HFFc6 (cell line): ENCODE measurements around the gene SETBP1. TPM values are rescaled to one million over a fixed set of nuclear protein-coding genes. Genes with fewer than 3 reads are reported as not detected.

ENCODE experiments used
- DNase-seq: peaks from one replicate; pipeline ENCODE4 v3.0.0-alpha.2; 2018
- H3K27ac Mint-ChIP-seq: 2 replicates; pipeline ENCODE4 v1.8.0; 2020; ENCODE audit warnings: mild to moderate bottlenecking, mixed read lengths
- H3K27me3 Mint-ChIP-seq: 2 replicates; pipeline ENCODE4 v1.8.0; 2021; ENCODE audit warnings: mild to moderate bottlenecking, moderate library complexity, mixed read lengths; ENCODE audit not compliant: insufficient read depth
- H3K36me3 Mint-ChIP-seq: 2 replicates; pipeline ENCODE4 v1.8.0; 2021; ENCODE audit warnings: low read depth, mixed read lengths
- H3K4me1 Mint-ChIP-seq: 2 replicates; pipeline ENCODE4 v1.8.0; 2020; ENCODE audit warnings: low read depth, mixed read lengths
- H3K4me3 Mint-ChIP-seq: 2 replicates; pipeline ENCODE4 v1.8.0; 2020; ENCODE audit warnings: mild to moderate bottlenecking, moderate library complexity, mixed read lengths
- H3K9me3 Mint-ChIP-seq: 2 replicates; pipeline ENCODE4 v1.8.0; 2020; ENCODE audit warnings: mild to moderate bottlenecking, mixed read lengths
- CTCF ChIP-seq: fragments of 200-600 bp; sonication (generic); IDR thresholded peaks from 2 replicates; pipeline ENCODE4 v1.5.0; 2021; ENCODE audit warnings: antibody characterized with exemption, mild to moderate bottlenecking
- total RNA-seq, 6 experiments: library from RNA; stranded (reverse); fragmentation: NEBNext Ultra II Directional; extraction: Animal tissue kit (Norgen Biotek cat#: 25700); gene quantifications; 2 replicates in 1 of 6; 3 replicates in 5 of 6; pipeline ENCODE4 v1.2.3, GENCODE V29; 2021

Gene SETBP1
- total RNA-seq, 6 experiments from 2014 or later, result 0.03 to 0.40 (median 0.09) TPM

DNA sequence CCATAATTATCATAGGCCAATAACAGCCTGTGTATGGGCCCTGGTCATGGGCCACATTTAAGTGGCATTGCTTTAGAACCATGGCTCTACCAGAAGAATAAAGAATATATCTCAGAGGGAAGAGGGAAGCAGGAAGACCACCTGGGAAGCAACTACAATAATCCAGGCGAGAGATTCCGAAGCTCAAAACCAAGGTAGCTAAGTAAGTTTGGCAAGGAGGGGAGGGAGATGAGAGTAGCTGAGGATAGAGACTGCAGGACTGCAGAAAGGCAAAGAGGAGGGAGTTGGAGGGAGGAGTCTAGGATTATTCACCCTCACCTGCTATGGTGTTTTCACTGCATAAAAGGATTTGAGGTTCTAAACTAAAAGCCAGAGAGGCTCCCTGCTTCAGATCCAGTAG lies 293.5 kb downstream of the SETBP1 start:
- Mint-ChIP-seq H3K9me3 (no peaks in the 10 kb centered on the region), H3K4me1 (no peaks in the 10 kb centered on the region), H3K36me3 (no peaks in the 10 kb centered on the region), H3K27ac (no peak overlapping the region), H3K27me3 (peaks cover 6% of the 10 kb centered on the region; the same call in 1 of the 2 replicates), H3K4me3 (no peak overlapping the region)
- TF ChIP-seq CTCF, result no peak
- DNase-seq, result no peak

GRCh38 chr18:44977856-44978255 lies 297.2 kb downstream of the SETBP1 start:
- Mint-ChIP-seq H3K4me1 (no peaks in the 10 kb centered on the region), H3K9me3 (no peaks in the 10 kb centered on the region), H3K36me3 (no peaks in the 10 kb centered on the region), H3K27me3 (peaks cover 8% of the 10 kb centered on the region; the same call in 1 of the 2 replicates), H3K4me3 (no peak overlapping the region), H3K27ac (no peak overlapping the region)
- no peak for TF ChIP-seq CTCF
- DNase-seq, result no peak

DNA sequence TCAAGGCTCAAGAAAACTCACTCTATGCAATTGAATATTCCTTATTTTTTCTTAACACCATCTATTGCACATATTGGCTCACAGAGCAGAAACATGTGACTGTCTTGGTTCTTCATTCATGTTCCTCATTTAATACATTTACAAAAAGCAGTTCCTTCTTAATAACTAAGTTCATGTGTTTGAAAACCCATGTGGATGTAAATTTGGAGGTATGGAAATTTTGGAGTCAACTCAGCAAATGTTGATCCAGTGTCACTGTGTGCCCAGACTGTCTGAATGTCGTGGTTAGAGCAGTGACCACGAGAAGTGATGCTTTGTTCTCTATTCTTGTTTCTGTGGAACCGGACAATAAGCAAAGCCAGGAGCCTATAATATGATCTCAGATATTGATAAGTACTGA lies 299.1 kb downstream of the SETBP1 start:
- Mint-ChIP-seq H3K36me3 (no peaks in the 10 kb centered on the region), H3K9me3 (no peaks in the 10 kb centered on the region; the same call in 1 of the 2 replicates), H3K27ac (no peak overlapping the region), H3K4me1 (no peaks in the 10 kb centered on the region), H3K4me3 (no peak overlapping the region), H3K27me3 (peaks cover 3% of the 10 kb centered on the region; the same call in 1 of the 2 replicates)
- TF ChIP-seq CTCF, result no peak
- no peak for DNase-seq

- H3K4me3 Mint-ChIP-seq, result no peak overlapping the region
- H3K9me3 Mint-ChIP-seq, result no peaks in the 10 kb centered on the region; the same call in 1 of the 2 replicates
- H3K27ac Mint-ChIP-seq, result no peak overlapping the region
- H3K36me3 Mint-ChIP-seq, result no peaks in the 10 kb centered on the region
- DNase-seq, result no peak
- peaks cover 3% of the 10 kb centered on the region; the same call in 1 of the 2 replicates for H3K27me3 Mint-ChIP-seq
- no peak for TF ChIP-seq CTCF
- H3K4me1 Mint-ChIP-seq, result no peaks in the 10 kb centered on the region
Measured at GRCh38 chr18:44981121-44981520, 300.4 kb downstream of the SETBP1 start.

DNA sequence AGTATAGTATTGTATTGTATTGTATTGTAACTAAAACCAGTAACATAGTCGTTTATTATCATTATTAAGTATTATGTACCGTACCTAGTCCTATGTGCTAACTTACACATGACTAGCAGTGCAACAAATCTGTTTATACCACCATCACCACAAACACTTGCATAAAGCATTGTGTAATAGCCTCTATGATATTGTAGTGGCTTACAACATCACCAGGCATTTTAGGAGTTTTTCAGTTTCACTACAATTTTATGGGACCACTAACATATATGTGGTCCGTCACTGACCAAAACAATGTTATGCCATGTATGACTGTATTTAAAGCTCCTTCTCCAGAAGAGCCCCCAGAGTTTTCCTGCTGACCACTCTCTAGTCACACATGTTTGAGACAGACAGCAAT lies 306.2 kb downstream of the SETBP1 start:
- H3K4me3 Mint-ChIP-seq, result no peak overlapping the region
- no peak for DNase-seq
- no peak overlapping the region for H3K27ac Mint-ChIP-seq
- H3K4me1 Mint-ChIP-seq, result peaks cover 15% of the 10 kb centered on the region; the same call in 1 of the 2 replicates
- peaks cover 6% of the 10 kb centered on the region for H3K36me3 Mint-ChIP-seq
- TF ChIP-seq CTCF, result no peak
- H3K27me3 Mint-ChIP-seq, result peaks cover 3% of the 10 kb centered on the region; the same call in 1 of the 2 replicates
- peaks cover 11% of the 10 kb centered on the region for H3K9me3 Mint-ChIP-seq

DNA sequence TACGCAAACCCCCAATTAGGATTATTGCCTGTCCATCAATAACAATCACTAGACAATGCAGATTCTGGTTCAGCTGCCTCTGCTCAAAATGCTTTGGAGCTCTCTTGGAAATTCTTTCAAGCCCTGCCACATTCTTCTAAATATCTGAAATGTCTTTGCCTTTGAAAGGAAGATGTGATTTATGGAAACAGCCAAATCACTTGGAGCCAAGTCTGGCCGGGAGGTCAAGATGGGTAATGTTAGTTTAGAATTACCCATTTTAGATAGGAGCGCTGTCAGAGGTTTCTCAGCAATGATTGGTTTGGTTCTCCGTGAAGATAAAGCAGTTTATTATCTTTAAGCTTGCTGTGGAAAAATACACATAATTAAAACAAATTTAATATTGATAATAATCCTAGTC lies 306.7 kb downstream of the SETBP1 start:
- Mint-ChIP-seq H3K27me3 (peaks cover 2% of the 10 kb centered on the region; the same call in 1 of the 2 replicates), H3K9me3 (peaks cover 11% of the 10 kb centered on the region), H3K36me3 (peaks cover 6% of the 10 kb centered on the region), H3K27ac (no peak overlapping the region), H3K4me3 (no peak overlapping the region), H3K4me1 (peaks cover 15% of the 10 kb centered on the region; the same call in 1 of the 2 replicates)
- DNase-seq, result no peak
- no peak for TF ChIP-seq CTCF
